ENCODE results near the gene SUSD1.

GRCh38 chr9:112000743-112001142, 174.4 kb downstream of the SUSD1 start:
- TF ChIP-seq BACH2 (CRISPR knock-in tag; IDR thresholded peaks at IDR 0.05; ENCODE audit: borderline replicate concordance): no peak
- TF ChIP-seq, protein P1, sequence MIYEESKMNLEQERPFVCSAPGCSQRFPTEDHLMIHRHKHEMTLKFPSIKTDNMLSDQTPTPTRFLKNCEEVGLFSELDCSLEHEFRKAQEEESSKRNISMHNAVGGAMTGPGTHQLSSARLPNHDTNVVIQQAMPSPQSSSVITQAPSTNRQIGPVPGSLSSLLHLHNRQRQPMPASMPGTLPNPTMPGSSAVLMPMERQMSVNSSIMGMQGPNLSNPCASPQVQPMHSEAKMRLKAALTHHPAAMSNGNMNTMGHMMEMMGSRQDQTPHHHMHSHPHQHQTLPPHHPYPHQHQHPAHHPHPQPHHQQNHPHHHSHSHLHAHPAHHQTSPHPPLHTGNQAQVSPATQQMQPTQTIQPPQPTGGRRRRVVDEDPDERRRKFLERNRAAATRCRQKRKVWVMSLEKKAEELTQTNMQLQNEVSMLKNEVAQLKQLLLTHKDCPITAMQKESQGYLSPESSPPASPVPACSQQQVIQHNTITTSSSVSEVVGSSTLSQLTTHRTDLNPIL (CRISPR knock-in tag; IDR thresholded peaks at IDR 0.05; ENCODE audit: low read depth): no peak
- TF ChIP-seq ZNF8 (CRISPR knock-in tag; IDR thresholded peaks at IDR 0.05): no peak
- TF ChIP-seq ARNTL (CRISPR knock-in tag; IDR thresholded peaks at IDR 0.05; ENCODE audit: borderline replicate concordance, low read depth): no peak
- no peak for TF ChIP-seq TCF4 (CRISPR knock-in tag; IDR thresholded peaks at IDR 0.05; ENCODE audit: borderline replicate concordance)
- no peak for TF ChIP-seq PATZ1 (CRISPR knock-in tag; IDR thresholded peaks at IDR 0.05; ENCODE audit: borderline replicate concordance)
- TF ChIP-seq ZFP3 (CRISPR knock-in tag; IDR thresholded peaks at IDR 0.05): no peak
